ENCODE results near the gene FOXN1. TPM values are rescaled to one million over a fixed set of nuclear protein-coding genes. Genes with fewer than 3 reads are reported as not detected.
A peak's percentile ranks its signal among the peaks of the same experiment; 100 is the strongest.

FOXN1 gene
- total RNA-seq, 1 donor from 2014 or later: not detected

- DNase-seq (ENCODE audit: low read depth): no peak
- TF ChIP-seq CTCF (conservative IDR thresholded peaks at IDR 0.05; ENCODE audit: low read depth, low read length): no peak
- no peak overlapping the region for H3K4me3 ChIP-seq (ENCODE audit: low read depth, low read length)
These were observed 63.3 kb downstream of the FOXN1 start for GRCh38 chr17:28569446-28569845.

- TF ChIP-seq CTCF (conservative IDR thresholded peaks at IDR 0.05; ENCODE audit: low read depth, low read length): no peak
- peak overlapping the region; percentile 99 for H3K4me3 ChIP-seq (ENCODE audit: low read depth, low read length)
- no peak for DNase-seq (ENCODE audit: low read depth)
These were observed 64.7 kb downstream of the FOXN1 start for GRCh38 chr17:28570716-28571360.

- DNase-seq (ENCODE audit: low read depth): peak; percentile 36
- no peak for TF ChIP-seq CTCF (conservative IDR thresholded peaks at IDR 0.05; ENCODE audit: low read depth, low read length)
- peak within 1 kb of the TSS; percentile 99 for H3K4me3 ChIP-seq (ENCODE audit: low read depth, low read length)
These were observed 65.4 kb downstream of the FOXN1 start, which contains the start of gene PIGS for GRCh38 chr17:28571361-28572122. TSS of gene PIGS (minus strand) at chr17:28571524. CDS start at chr17:28571496, 28 bp downstream.

- peak overlapping the region; percentile 99 for H3K4me3 ChIP-seq (ENCODE audit: low read depth, low read length)
- DNase-seq (ENCODE audit: low read depth): no peak
- TF ChIP-seq CTCF (conservative IDR thresholded peaks at IDR 0.05; ENCODE audit: low read depth, low read length): no peak
These were observed 66.3 kb downstream of the FOXN1 start for GRCh38 chr17:28572259-28573039.

- no peak for TF ChIP-seq CTCF (conservative IDR thresholded peaks at IDR 0.05; ENCODE audit: low read depth, low read length)
- no peak for DNase-seq (ENCODE audit: low read depth)
- H3K4me3 ChIP-seq (ENCODE audit: low read depth, low read length): no peak overlapping the region
These were observed 66.9 kb downstream of the FOXN1 start for GRCh38 chr17:28573040-28573380.

GRCh38 chr17:28573521-28573920 lies 67.4 kb downstream of the FOXN1 start:
- TF ChIP-seq CTCF (conservative IDR thresholded peaks at IDR 0.05; ENCODE audit: low read depth, low read length): no peak
- DNase-seq (ENCODE audit: low read depth): no peak
- H3K4me3 ChIP-seq (ENCODE audit: low read depth, low read length): no peak overlapping the region
